ENCODE measurements around the gene GYS1.

GYS1 gene

DNA sequence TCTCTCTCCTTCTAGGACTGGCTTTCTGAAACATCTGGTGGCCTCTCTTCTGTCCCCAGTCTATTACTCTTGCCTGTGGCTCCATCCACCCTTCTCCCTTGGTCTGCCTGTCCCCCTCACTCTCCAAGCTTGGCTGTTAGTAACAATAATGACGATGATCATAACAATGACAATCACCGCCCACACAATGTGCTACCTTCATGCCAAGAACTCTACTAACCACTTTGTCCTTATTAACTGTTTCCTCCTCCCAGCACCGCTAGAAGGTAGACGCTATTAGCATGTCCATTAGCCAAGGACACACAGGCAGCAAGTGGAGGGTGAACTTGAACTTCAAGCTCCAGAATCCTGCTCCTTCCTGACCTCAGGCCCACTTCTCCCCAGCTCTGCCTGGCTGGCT, 2.7 kb downstream of the GYS1 start:
- ATAC-seq = no peak
- no peak for TF ChIP-seq RARB (CRISPR knock-in tag; IDR thresholded peaks at IDR 0.05)

DNA sequence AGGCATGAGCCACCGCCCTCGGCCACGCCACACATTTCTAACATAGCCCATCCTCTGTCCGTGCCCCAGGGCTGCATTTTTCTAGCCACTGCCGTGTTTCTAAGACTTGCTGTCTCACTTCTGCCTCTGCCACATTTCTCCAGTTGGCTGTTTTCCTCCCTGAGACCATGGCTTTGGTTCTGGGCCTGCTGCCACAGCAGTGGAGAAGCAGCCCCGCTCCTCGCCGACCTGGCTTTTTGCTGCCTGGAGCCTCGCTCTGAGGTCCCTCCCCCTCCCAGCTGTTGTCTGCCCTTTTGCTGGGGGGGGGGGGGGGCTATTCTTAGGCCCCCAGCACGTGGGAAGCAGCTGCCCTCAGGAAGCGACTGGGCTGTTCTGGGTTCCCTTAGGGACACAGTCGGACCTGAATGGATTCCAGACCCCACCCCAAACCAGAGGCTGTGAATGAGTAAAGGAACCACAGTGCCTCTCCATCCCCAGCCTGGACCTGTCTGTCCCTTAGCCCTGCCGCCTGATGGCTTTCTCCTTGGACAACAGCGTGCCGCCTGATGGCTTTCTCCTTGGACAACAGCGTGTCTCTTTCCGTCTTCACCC, 3.3 kb downstream of the GYS1 start:
- no peak for TF ChIP-seq ZNF70 (CRISPR knock-in tag; IDR thresholded peaks at IDR 0.05)
- TF ChIP-seq ARNTL (CRISPR knock-in tag; IDR thresholded peaks at IDR 0.05; ENCODE audit: borderline replicate concordance, low read depth) = no peak
- TF ChIP-seq, protein P1, sequence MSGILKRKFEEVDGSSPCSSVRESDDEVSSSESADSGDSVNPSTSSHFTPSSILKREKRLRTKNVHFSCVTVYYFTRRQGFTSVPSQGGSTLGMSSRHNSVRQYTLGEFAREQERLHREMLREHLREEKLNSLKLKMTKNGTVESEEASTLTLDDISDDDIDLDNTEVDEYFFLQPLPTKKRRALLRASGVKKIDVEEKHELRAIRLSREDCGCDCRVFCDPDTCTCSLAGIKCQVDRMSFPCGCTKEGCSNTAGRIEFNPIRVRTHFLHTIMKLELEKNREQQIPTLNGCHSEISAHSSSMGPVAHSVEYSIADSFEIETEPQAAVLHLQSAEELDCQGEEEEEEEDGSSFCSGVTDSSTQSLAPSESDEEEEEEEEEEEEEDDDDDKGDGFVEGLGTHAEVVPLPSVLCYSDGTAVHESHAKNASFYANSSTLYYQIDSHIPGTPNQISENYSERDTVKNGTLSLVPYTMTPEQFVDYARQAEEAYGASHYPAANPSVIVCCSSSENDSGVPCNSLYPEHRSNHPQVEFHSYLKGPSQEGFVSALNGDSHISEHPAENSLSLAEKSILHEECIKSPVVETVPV (CRISPR knock-in tag; IDR thresholded peaks at IDR 0.05) = no peak
- TF ChIP-seq SNAI2 (CRISPR knock-in tag; IDR thresholded peaks at IDR 0.05) = no peak
- no peak for TF ChIP-seq ISL1 (CRISPR knock-in tag; IDR thresholded peaks at IDR 0.05)
- TF ChIP-seq CSDC2 (CRISPR knock-in tag; IDR thresholded peaks at IDR 0.05) = no peak
- TF ChIP-seq, protein P2, sequence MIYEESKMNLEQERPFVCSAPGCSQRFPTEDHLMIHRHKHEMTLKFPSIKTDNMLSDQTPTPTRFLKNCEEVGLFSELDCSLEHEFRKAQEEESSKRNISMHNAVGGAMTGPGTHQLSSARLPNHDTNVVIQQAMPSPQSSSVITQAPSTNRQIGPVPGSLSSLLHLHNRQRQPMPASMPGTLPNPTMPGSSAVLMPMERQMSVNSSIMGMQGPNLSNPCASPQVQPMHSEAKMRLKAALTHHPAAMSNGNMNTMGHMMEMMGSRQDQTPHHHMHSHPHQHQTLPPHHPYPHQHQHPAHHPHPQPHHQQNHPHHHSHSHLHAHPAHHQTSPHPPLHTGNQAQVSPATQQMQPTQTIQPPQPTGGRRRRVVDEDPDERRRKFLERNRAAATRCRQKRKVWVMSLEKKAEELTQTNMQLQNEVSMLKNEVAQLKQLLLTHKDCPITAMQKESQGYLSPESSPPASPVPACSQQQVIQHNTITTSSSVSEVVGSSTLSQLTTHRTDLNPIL (CRISPR knock-in tag; IDR thresholded peaks at IDR 0.05; ENCODE audit: low read depth) = no peak
- TF ChIP-seq, protein P3, sequence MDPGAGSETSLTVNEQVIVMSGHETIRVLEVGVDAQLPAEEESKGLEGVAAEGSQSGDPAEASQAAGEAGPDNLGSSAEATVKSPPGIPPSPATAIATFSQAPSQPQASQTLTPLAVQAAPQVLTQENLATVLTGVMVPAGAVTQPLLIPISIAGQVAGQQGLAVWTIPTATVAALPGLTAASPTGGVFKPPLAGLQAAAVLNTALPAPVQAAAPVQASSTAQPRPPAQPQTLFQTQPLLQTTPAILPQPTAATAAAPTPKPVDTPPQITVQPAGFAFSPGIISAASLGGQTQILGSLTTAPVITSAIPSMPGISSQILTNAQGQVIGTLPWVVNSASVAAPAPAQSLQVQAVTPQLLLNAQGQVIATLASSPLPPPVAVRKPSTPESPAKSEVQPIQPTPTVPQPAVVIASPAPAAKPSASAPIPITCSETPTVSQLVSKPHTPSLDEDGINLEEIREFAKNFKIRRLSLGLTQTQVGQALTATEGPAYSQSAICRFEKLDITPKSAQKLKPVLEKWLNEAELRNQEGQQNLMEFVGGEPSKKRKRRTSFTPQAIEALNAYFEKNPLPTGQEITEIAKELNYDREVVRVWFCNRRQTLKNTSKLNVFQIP (CRISPR knock-in tag; IDR thresholded peaks at IDR 0.05; ENCODE audit: borderline replicate concordance, low read depth) = no peak
- no peak for TF ChIP-seq ZNF8 (CRISPR knock-in tag; IDR thresholded peaks at IDR 0.05)
- TF ChIP-seq ZFP3 (CRISPR knock-in tag; IDR thresholded peaks at IDR 0.05) = no peak
- no peak for TF ChIP-seq OSR1 (CRISPR knock-in tag; IDR thresholded peaks at IDR 0.05)
- no peak for TF ChIP-seq ZC3H10 (CRISPR knock-in tag; IDR thresholded peaks at IDR 0.05)
- no peak for TF ChIP-seq BACH2 (CRISPR knock-in tag; IDR thresholded peaks at IDR 0.05; ENCODE audit: borderline replicate concordance)
- TF ChIP-seq ESRRG (CRISPR knock-in tag; IDR thresholded peaks at IDR 0.05) = no peak
- no peak for TF ChIP-seq PPARA (CRISPR knock-in tag; IDR thresholded peaks at IDR 0.05; ENCODE audit: borderline replicate concordance)
- TF ChIP-seq, protein P4, sequence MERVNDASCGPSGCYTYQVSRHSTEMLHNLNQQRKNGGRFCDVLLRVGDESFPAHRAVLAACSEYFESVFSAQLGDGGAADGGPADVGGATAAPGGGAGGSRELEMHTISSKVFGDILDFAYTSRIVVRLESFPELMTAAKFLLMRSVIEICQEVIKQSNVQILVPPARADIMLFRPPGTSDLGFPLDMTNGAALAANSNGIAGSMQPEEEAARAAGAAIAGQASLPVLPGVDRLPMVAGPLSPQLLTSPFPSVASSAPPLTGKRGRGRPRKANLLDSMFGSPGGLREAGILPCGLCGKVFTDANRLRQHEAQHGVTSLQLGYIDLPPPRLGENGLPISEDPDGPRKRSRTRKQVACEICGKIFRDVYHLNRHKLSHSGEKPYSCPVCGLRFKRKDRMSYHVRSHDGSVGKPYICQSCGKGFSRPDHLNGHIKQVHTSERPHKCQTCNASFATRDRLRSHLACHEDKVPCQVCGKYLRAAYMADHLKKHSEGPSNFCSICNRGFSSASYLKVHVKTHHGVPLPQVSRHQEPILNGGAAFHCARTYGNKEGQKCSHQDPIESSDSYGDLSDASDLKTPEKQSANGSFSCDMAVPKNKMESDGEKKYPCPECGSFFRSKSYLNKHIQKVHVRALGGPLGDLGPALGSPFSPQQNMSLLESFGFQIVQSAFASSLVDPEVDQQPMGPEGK (CRISPR knock-in tag; IDR thresholded peaks at IDR 0.05; ENCODE audit: borderline replicate concordance) = no peak
- TF ChIP-seq GLIS3 (CRISPR knock-in tag; IDR thresholded peaks at IDR 0.05) = no peak
- no peak for TF ChIP-seq TOX (CRISPR knock-in tag; IDR thresholded peaks at IDR 0.05; ENCODE audit: borderline replicate concordance)
- TF ChIP-seq RARB (CRISPR knock-in tag; IDR thresholded peaks at IDR 0.05) = no peak
- no peak for TF ChIP-seq ZNF565 (CRISPR knock-in tag; conservative IDR thresholded peaks at IDR 0.05; ENCODE audit: low read depth)
- no peak for ATAC-seq

DNA sequence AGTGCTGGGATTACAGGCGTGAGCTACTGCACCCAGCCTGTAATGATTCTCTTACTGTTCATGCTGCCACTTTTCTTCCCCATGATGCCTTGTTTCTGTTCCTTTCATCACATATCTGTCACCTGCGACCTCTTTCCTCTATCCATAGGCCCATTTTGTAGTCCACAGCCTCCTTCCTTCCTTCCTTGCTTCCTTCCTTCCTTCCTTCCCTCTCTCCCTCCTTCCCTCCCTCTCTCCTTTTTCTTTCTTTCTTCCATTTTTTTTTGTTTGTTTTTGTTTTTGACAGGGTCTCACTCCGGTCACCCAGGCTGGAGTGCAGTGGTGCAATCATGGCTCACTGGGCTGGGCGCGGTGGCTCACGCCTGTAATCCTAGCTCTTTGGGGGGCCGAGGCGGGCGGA, 4.2 kb downstream of the GYS1 start:
- ATAC-seq = no peak
- TF ChIP-seq, protein P5, sequence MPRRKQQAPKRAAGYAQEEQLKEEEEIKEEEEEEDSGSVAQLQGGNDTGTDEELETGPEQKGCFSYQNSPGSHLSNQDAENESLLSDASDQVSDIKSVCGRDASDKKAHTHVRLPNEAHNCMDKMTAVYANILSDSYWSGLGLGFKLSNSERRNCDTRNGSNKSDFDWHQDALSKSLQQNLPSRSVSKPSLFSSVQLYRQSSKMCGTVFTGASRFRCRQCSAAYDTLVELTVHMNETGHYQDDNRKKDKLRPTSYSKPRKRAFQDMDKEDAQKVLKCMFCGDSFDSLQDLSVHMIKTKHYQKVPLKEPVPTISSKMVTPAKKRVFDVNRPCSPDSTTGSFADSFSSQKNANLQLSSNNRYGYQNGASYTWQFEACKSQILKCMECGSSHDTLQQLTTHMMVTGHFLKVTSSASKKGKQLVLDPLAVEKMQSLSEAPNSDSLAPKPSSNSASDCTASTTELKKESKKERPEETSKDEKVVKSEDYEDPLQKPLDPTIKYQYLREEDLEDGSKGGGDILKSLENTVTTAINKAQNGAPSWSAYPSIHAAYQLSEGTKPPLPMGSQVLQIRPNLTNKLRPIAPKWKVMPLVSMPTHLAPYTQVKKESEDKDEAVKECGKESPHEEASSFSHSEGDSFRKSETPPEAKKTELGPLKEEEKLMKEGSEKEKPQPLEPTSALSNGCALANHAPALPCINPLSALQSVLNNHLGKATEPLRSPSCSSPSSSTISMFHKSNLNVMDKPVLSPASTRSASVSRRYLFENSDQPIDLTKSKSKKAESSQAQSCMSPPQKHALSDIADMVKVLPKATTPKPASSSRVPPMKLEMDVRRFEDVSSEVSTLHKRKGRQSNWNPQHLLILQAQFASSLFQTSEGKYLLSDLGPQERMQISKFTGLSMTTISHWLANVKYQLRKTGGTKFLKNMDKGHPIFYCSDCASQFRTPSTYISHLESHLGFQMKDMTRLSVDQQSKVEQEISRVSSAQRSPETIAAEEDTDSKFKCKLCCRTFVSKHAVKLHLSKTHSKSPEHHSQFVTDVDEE (CRISPR knock-in tag; IDR thresholded peaks at IDR 0.05) = no peak
- TF ChIP-seq BACH2 (CRISPR knock-in tag; IDR thresholded peaks at IDR 0.05; ENCODE audit: borderline replicate concordance) (no peak), ZNF565 (CRISPR knock-in tag; conservative IDR thresholded peaks at IDR 0.05; ENCODE audit: low read depth) (no peak), PPARA (CRISPR knock-in tag; IDR thresholded peaks at IDR 0.05; ENCODE audit: borderline replicate concordance) (no peak), ZNF70 (CRISPR knock-in tag; IDR thresholded peaks at IDR 0.05) (no peak)
- TF ChIP-seq, protein P4 (CRISPR knock-in tag; IDR thresholded peaks at IDR 0.05; ENCODE audit: borderline replicate concordance) = no peak
- TF ChIP-seq, protein P1 (CRISPR knock-in tag; IDR thresholded peaks at IDR 0.05) = no peak
